C4-2B (cell line): Measurements from ENCODE around the gene KYNU.
"Not testable (repeated sequence)": the region's sequence is repeated elsewhere in the genome, so short reads cannot be mapped to it uniquely, and the experiment has no call there.

Source experiments
- H3K27ac ChIP-seq: fragments of 450-650 bp; 2 replicates; pipeline ENCODE4 v1.5.1; 2017
- CTCF ChIP-seq: fragments of 450-650 bp; conservative IDR thresholded peaks from 2 replicates; pipeline ENCODE4 v1.5.1; 2017; ENCODE audit warnings: mild to moderate bottlenecking
- ZFX ChIP-seq: fragments of 450-650 bp; IDR thresholded peaks from 2 replicates; pipeline ENCODE4 v1.6.1; 2017

The KYNU gene

GRCh38 chr2:143084462-143084861 is 207.0 kb downstream of the KYNU start:
- TF ChIP-seq ZFX (no peak), CTCF (no peak)

GRCh38 chr2:143085125-143085784 is 207.8 kb downstream of the KYNU start:
- TF ChIP-seq CTCF (no peak), ZFX (no peak)
- H3K27ac ChIP-seq, result no peak overlapping the region

More at GRCh38 chr2:143084462-143084861, 207.0 kb downstream of the KYNU start:
- no peak overlapping the region for H3K27ac ChIP-seq

DNA sequence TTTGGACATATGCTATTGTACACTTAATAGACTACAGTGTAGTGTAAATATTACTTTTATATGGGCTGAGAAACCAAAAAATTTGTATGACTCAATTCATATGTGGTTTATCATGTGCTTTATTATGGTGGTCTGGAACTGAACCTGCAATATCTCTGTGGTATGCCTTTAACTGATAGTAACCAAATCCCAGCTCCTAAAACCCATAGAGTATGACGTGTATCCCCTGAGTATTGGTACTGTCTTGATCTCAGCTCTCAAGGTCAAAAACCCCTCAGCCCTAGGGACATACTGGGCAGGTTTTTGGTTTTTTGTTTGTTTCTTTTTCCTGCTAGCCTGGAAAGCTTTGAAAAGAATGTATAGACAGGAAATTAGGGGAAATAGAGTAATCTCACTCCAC is 209.6 kb downstream of the KYNU start:
- H3K27ac ChIP-seq, result no peak overlapping the region
- TF ChIP-seq ZFX (no peak), CTCF (no peak)

GRCh38 chr2:143088388-143088787 is 210.9 kb downstream of the KYNU start:
- TF ChIP-seq ZFX (no peak), CTCF (no peak)
- H3K27ac ChIP-seq, result no peak overlapping the region

DNA sequence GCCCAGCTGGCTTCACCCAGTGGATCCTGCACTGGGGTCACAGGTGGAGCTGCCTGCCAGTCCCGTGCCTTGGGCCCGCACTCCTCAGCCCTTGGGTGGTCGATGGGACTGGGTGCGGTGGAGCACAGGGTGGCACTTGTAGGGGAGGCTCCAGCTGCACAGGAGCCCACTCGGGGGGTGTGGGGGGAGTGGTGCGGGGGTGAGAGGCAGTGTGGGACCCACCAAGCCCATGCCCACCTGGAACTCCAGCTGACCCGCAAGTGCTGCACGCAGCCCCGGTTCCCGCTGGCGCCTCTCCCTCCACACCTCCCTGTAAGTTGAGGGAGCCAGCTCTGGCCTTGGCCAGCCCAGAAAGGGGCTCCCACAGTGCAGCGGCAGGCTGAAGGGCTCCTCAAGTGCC is 212.1 kb downstream of the KYNU start:
- H3K27ac ChIP-seq, result not testable (repeated sequence)
